ENCODE data around the gene ZNF414. TPM values are rescaled to one million over a fixed set of nuclear protein-coding genes. Genes with fewer than 3 reads are reported as not detected.

Gene ZNF414
- total RNA-seq, 2 donors from 2014 or later = 25.4 to 34.2 TPM

- ATAC-seq = no peak
- DNase-seq = no peak
- no peaks in the 10 kb centered on the region for H3K9me3 ChIP-seq
- no peak overlapping the region for H3K4me3 ChIP-seq
- 74 to 84% methylated on average over 8 to 41 of the region's 41 CpGs for WGBS, 2 donors
- H3K36me3 ChIP-seq (replicated peaks in 1 of 2; ENCODE audit: insufficient read depth in 1 of 2, low read depth in 2 of 2) = no peaks in the 10 kb centered on the region
- intact Hi-C loops (cut with DNase I) = no loop called here
- no peak overlapping the region for H3K27ac ChIP-seq
- TF ChIP-seq CTCF (IDR thresholded peaks at IDR 0.05) = no peak
- TF ChIP-seq POLR2A (IDR thresholded peaks at IDR 0.05) = no peak
- no peaks in the 10 kb centered on the region for H3K4me1 ChIP-seq
- no peaks in the 10 kb centered on the region for H3K27me3 ChIP-seq
Measured at GRCh38 chr19:8499048-8499833, 14.7 kb downstream of the ZNF414 start.

- Histone ChIP-seq H3K4me1 (no peaks in the 10 kb centered on the region), H3K27ac (no peak overlapping the region), H3K4me3 (no peak overlapping the region), H3K27me3 (no peaks in the 10 kb centered on the region), H3K36me3 (replicated peaks in 1 of 2; ENCODE audit: insufficient read depth in 1 of 2, low read depth in 2 of 2) (no peaks in the 10 kb centered on the region), H3K9me3 (no peaks in the 10 kb centered on the region)
- ATAC-seq (no peak), DNase-seq (no peak)
- intact Hi-C loops (cut with DNase I) = no loop called here
- TF ChIP-seq POLR2A (IDR thresholded peaks at IDR 0.05) (no peak), CTCF (IDR thresholded peaks at IDR 0.05) (no peak)
- WGBS, 2 donors = 86 to 89% methylated on average over 8 to 9 of the region's 22 CpGs
Measured at GRCh38 chr19:8498295-8498694, 15.7 kb downstream of the ZNF414 start.

DNA sequence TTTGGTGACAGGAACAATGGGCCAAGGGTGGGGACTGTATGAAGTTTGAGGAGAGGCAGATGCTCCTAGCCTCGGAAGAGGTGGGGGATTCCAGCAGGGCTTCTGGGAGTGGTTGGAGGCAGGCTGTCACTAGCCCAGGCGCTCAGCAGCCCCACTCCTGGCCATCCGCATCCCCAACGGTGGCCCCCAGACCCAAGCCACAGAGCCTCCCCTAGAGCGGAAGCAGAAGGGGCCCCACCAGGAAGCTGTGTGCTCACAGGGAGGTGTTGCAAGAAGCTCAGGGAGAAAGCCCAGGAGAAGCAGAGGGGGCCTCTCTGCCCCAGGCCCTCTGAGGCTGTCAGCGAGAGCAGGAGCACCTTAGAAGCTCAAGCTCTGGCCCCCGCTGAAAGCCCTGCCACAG is 19.8 kb downstream of the ZNF414 start:
- TF ChIP-seq POLR2A (IDR thresholded peaks at IDR 0.05) (no peak), CTCF (IDR thresholded peaks at IDR 0.05) (no peak)
- Histone ChIP-seq H3K36me3 (replicated peaks in 1 of 2; ENCODE audit: insufficient read depth in 1 of 2, low read depth in 2 of 2) (no peaks in the 10 kb centered on the region), H3K27me3 (no peaks in the 10 kb centered on the region), H3K4me3 (no peak overlapping the region), H3K27ac (no peak overlapping the region), H3K4me1 (no peaks in the 10 kb centered on the region), H3K9me3 (no peaks in the 10 kb centered on the region)
- 74 to 85% methylated on average over 4 to 7 of the region's 7 CpGs for WGBS, 2 donors
- ATAC-seq (no peak), DNase-seq (no peak)
- intact Hi-C loops (cut with DNase I) = no loop called here

DNA sequence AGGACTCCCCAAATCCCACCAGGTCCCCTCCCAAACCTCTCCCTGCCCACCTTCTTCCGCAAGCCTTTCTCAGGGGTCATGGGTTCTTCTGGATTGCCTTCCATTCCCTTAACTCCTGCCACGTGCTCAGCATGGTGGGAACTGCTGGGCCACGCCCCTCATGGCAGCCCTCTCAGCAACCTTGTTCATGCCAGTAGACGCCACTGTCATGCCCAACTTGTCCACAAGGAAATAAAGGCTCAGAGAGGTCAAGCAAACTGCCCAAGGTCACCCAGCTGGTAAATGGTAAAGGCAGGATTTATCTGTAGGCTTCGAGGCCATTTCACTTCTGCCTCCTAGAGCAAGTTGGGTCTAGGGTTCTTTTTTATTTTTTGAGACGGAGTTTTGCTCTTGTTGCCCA is 22.4 kb downstream of the ZNF414 start:
- no peak overlapping the region for H3K4me3 ChIP-seq
- TF ChIP-seq CTCF (IDR thresholded peaks at IDR 0.05) (peak in 1 of 7 experiments; percentile 4), POLR2A (IDR thresholded peaks at IDR 0.05) (no peak)
- H3K9me3 ChIP-seq = no peaks in the 10 kb centered on the region
- ATAC-seq (no peak), DNase-seq (no peak)
- intact Hi-C loops (cut with DNase I) = no loop called here
- 82 to 87% methylated on average over 6 of the region's 6 CpGs for WGBS, 2 donors
- H3K36me3 ChIP-seq (replicated peaks in 1 of 2; ENCODE audit: insufficient read depth in 1 of 2, low read depth in 2 of 2) = peaks cover 11 to 21% of the 10 kb centered on the region in 2 donors
- H3K27ac ChIP-seq = no peak overlapping the region
- H3K27me3 ChIP-seq = no peaks in the 10 kb centered on the region
- no peaks in the 10 kb centered on the region for H3K4me1 ChIP-seq

DNA sequence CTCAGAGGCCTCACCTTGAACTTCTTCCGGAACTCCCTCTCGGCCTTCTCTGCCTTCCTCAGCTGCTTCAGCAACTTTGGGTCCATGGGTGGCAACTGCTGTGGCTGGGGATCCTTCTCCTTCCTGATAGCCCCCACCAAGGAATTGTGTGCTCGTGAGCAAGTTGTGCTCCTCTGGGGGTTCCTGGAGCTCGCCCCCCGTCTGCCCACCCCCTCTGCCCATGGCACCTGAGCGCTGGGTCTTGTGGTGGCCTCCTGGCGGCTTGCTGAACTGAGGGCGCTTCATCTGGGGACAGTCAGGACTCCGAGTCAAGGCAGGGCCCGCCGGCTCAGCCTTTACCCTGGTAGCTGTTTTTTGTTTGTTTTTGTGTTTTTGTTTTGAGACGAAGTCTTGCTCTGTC is 23.1 kb downstream of the ZNF414 start:
- no peak overlapping the region for H3K4me3 ChIP-seq
- no peaks in the 10 kb centered on the region for H3K9me3 ChIP-seq
- H3K36me3 ChIP-seq (replicated peaks in 1 of 2; ENCODE audit: insufficient read depth in 1 of 2, low read depth in 2 of 2) = peaks cover 18 to 26% of the 10 kb centered on the region in 2 donors
- WGBS, 2 donors = 81 to 86% methylated on average over 8 to 9 of the region's 12 CpGs
- H3K27me3 ChIP-seq = no peaks in the 10 kb centered on the region
- TF ChIP-seq POLR2A (IDR thresholded peaks at IDR 0.05) (no peak), CTCF (IDR thresholded peaks at IDR 0.05) (no peak)
- intact Hi-C loops (cut with DNase I) = no loop called here
- ATAC-seq = no peak
- no peak overlapping the region for H3K27ac ChIP-seq
- no peak for DNase-seq
- no peaks in the 10 kb centered on the region for H3K4me1 ChIP-seq

All from body of pancreas (tissue), 4 donors.